ENCODE results near the gene MAD2L2.

Gene MAD2L2

GRCh38 chr1:11651017-11651416 is 29.9 kb downstream of the MAD2L2 start:
- no peak for DNase-seq

- DNase-seq: peak; percentile 34
Observed at GRCh38 chr1:11650331-11650991, 30.5 kb downstream of the MAD2L2 start.

DNA sequence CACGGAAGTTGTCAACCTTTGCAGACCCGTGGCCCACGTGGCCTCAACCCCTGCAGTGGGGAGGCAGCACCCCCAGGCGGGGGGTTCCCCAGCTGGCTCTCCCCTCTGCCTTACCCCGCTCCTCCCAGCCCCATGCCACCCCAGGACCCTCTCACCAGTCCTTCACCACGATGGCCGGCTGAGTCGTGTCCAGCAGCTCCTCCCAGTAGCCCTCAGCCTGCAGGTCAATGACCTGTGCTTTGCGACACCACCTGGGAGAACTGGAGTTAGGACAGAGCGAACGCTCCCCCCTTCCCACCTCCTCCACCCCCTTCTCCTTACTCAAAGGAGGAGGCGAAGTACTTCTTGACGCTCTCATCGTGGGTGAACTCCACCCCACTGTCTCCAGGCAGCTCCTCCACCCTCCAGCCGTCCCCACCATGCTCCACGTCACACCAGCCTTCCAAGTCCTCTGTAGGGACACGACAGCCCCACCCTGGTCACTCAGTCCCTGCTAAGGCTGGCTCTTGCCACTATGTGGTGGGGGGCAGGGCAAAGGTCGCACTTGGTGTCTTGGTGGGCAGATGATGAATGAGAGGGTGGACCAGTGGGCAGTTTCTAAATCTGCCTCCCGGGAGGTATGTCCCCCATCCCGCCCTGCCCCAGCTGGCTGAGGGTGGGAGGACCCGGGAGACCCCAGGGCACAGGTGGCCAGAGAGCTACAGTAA is 31.2 kb downstream of the MAD2L2 start:
- DNase-seq: no peak

- no peak for DNase-seq
Observed at GRCh38 chr1:11649237-11649623, 31.7 kb downstream of the MAD2L2 start.

DNA sequence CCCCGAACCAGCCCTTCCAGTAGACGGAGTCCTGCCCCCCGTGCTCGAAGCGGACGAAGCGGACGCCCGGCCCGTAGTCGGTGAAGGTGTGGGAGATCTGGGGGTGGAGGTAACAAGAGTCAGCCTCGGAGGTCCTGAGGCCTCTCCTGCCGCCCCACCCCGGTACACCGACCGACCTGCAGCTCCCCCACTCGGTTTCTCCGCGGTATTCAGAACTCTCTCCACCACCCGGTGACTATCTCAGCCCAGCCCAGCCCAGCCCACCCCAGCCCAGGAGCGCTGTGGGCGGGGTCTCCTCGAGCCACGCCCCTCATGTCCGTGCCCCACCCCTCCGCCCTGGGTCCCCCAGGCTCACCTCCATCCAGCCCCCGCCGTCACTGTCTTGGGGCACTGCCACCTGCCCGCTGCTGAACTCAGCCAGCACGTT is 32.2 kb downstream of the MAD2L2 start:
- DNase-seq: no peak

- DNase-seq: no peak
Observed at GRCh38 chr1:11648039-11648438, 32.9 kb downstream of the MAD2L2 start.

- no peak for DNase-seq
Observed at GRCh38 chr1:11647333-11647732, 33.6 kb downstream of the MAD2L2 start.

DNA sequence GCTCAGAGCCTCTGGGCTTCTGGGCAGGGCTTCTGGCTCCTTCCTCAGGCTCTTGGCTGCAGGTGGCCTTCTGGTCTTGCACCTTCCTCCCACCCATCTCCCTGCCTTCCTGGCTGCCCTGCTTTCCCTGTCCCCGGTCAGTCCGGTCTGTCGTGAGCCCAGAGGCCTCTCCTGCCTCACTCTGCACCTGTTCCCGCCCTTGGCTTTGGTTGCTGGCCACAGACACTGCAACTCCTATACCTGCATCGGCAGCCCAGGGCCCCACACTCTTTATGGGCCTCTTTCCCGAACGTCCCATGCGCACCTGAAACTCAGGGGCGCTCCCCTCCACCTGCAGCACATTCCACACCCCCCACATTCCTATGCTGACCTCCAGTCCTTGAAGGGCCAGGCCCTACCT is 34.6 kb downstream of the MAD2L2 start:
- DNase-seq: no peak

- DNase-seq: peak; percentile 46
Observed at GRCh38 chr1:11645670-11646265, 35.2 kb downstream of the MAD2L2 start.

- DNase-seq: no peak
Observed at GRCh38 chr1:11645270-11645669, 35.7 kb downstream of the MAD2L2 start.

- no peak for DNase-seq
Observed at GRCh38 chr1:11643782-11644181, 37.2 kb downstream of the MAD2L2 start.

GRCh38 chr1:11642418-11643017 is 38.4 kb downstream of the MAD2L2 start:
- DNase-seq: peak; percentile 41

DNA sequence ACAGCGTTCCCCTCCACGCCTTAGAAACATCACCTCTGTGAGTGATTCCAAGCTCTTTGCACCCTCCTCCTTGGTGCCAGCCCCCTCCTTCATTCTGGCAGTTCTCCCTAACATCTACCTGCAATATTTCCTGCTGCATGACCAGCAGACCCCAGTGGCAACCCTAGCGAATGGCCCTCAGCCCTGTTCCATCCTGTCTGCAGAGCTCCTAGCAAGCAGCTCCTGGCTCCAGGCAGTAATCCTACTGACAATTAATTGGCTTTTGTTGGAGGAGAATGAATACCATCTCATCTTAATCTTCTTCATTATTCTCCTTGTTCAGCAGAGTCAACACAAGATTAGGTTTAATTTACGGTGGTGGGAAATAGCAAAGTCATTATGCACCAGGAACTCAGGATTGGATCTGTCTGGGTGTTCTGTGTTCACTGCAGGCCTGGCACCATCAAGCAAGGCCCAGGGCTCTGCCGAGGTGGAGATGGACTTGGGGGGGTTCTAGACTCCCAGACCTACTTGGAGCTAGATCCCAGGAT is 39.1 kb downstream of the MAD2L2 start:
- DNase-seq: no peak

DNA sequence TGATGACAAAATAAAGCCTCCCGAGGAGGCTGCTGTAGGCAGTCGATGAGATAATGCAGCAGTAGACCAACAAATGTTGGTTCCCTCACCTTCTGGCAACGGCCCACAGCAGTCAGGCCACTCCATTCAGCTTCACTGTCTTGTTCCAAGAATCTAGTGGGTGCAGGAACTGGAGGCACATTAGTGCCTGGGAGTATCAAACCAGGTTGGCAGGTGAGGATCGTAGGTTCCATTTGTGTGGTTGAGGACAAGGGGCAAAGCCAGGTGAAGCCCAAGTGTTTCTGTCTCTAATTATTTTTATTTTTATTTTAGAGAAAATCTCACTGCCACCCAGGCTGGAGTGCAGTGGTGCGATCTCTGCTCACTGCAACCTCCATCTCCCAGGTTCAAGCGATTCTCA is 40.0 kb downstream of the MAD2L2 start:
- no peak for DNase-seq

- DNase-seq: no peak
Observed at GRCh38 chr1:11640101-11640500, 40.8 kb downstream of the MAD2L2 start.

DNA sequence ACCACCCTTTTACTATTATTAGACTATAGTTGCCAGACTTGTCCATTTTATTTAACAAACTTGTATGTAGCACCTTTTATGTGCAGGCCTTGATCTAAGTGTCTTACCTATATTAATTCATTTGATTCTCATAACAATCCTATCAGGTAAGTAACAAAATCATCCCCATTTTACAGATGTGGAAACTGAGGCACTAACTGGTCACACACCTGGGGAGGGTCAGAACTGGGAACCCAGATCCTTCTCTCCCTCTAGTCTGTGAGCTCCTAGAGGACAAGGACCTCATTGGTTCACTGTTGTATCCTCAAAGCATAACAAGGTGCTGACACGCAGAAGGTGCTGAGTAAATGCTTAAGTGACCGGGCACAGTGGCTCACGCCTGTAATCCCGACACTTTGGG is 41.6 kb downstream of the MAD2L2 start:
- DNase-seq: no peak

DNA sequence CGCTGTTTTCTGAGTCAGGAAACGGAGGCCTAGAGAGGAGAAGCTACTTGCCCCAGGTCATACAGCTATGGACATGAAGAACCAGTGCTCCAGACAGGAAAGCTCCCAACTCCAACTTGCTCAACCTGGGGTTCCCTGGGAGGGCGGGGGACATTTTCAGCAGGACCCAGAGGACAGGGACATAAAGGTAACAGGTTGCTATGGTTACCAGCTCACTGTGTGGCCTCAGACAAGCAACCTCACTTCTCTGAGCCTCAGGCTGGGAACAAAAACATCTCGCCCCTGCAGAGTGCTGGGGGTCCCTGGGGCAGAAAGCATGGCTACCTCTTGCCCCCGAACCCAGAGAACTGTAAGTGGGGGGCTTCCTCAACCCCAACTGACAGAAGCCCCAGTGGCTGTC is 42.8 kb downstream of the MAD2L2 start:
- no peak for DNase-seq

DNA sequence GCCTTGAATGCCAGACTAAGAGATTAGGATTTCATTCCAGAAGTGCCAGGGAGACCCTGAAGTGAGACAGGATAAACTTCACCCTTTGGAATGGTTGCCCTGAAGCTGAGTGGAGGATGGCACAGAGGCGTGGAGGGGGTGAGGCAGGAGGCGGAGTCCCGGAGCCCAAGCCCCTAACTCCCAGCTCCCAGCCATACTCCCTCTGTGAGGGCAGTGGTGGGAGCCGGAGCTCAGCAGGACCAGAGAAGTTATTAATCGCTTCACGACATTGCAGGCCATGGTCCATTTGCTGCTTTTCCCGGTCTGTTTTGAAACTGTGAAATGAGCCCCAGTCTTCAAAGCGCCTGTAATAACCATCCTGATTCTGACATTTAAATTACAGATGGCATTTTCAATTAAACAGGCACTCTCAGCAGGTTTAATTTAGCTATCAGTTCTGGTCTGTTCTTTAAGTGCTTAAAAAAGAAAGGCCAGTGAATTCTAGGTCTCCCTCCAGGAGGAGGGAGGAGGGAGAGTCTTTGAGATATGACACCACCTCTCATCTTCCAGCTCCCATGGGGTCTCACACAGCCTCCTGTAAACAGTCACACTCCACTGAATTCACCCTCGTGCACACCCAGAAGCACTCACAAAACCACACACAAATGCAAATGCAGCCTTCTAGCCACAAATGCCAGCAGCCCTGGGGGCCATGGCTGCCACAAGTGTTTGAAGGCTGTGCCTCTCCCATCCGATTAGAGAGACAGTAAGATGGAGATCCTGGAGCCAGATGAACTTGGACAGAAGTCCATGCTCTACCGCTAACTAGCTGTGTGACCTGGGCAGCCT is 46.4 kb downstream of the MAD2L2 start:
- DNase-seq: no peak

DNA sequence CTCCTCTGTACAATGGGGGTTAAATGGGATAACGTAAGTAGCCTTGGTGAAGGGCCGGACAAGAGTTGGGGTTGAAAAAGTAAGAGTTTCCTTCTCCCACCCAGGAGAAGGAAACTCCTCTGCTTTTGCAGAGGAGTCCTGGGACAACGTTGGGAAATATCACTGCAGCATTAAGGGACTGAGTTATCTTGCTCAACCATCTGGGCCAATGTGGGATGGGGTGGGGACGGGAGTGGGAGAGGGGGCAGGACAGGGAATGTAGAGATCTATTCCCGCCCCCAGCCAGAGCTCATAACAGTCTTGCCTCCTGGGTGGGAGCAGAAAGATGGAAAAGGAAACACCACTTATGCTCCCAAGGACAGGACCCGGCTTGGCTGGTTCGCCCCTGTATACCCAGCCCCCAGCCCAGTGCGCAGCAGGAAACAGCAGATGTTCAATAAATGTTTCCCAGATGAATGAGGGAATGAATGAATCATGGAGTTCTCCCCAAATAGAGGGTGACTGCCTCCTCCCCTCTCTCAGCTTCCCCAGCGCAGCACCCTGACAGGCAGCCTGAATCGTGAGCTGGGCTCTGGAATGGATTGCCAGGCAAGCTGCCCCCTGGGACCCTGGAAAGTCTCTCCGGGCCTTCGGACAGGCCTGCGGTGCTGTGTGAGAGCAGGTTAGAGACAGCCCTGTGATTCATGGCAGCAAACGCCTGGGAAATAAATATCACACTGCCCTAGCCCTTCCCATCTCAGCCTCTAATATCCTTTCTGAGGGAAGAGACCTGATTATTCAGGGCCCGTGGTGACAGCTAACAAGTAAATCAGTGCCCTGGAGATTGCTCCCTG is 51.5 kb downstream of the MAD2L2 start:
- no peak for DNase-seq

GRCh38 chr1:11628767-11629166 is 52.2 kb downstream of the MAD2L2 start:
- no peak for DNase-seq

GRCh38 chr1:11626551-11626950 is 54.4 kb downstream of the MAD2L2 start:
- DNase-seq: no peak
